ENCODE results near the gene ABCB6.

- TF ChIP-seq POLR2AphosphoS5 (IDR thresholded peaks at IDR 0.05; ENCODE audit: low read depth, low read length) (no peak), REST (IDR thresholded peaks at IDR 0.05; ENCODE audit: insufficient read depth in 1 of 2, low read depth in 2 of 2, low read length in 2 of 2) (no peak), SIN3A (IDR thresholded peaks at IDR 0.05; ENCODE audit: borderline replicate concordance, insufficient read depth, low read length) (no peak)
These were observed 38.9 kb downstream of the ABCB6 start for GRCh38 chr2:219179601-219180465.

All from PFSK-1 (cell line).